ENCODE results near the gene PHACTR1.

The PHACTR1 gene

GRCh38 chr6:13059026-13059425 is 342.5 kb downstream of the PHACTR1 start:
- Histone ChIP-seq H3K4me3 (replicated peaks; ENCODE audit: insufficient read depth, low read length) (no peak overlapping the region), H3K27ac (replicated peaks) (no peak overlapping the region), H3K27me3 (ENCODE audit: insufficient read depth, poor library complexity, severe bottlenecking) (no peaks in the 10 kb centered on the region)
- DNase-seq (ENCODE audit: low read depth in 1 of 2, low spot score in 1 of 2): no peak
- no peak for TF ChIP-seq SPI1 (IDR thresholded peaks at IDR 0.05; ENCODE audit: borderline replicate concordance, low read depth)
- no peak for TF ChIP-seq CTCF (IDR thresholded peaks at IDR 0.05; ENCODE audit: insufficient read depth, low read length)
- no peak for TF ChIP-seq POLR2AphosphoS5 (IDR thresholded peaks at IDR 0.05; ENCODE audit: low read depth)
- no peak for TF ChIP-seq REST (IDR thresholded peaks at IDR 0.05; ENCODE audit: insufficient replicate concordance, low read depth)
- no peak for TF ChIP-seq GABPA (IDR thresholded peaks at IDR 0.05; ENCODE audit: low read depth)

GRCh38 chr6:13063300-13063918 is 346.8 kb downstream of the PHACTR1 start:
- Histone ChIP-seq H3K4me3 (replicated peaks; ENCODE audit: insufficient read depth, low read length) (no peak overlapping the region), H3K27ac (replicated peaks) (no peak overlapping the region), H3K27me3 (ENCODE audit: insufficient read depth, poor library complexity, severe bottlenecking) (no peaks in the 10 kb centered on the region)
- no peak for DNase-seq (ENCODE audit: low read depth in 1 of 2, low spot score in 1 of 2)
- TF ChIP-seq CTCF (IDR thresholded peaks at IDR 0.05; ENCODE audit: insufficient read depth, low read length) (no peak), GABPA (IDR thresholded peaks at IDR 0.05; ENCODE audit: low read depth) (no peak), REST (IDR thresholded peaks at IDR 0.05; ENCODE audit: insufficient replicate concordance, low read depth) (no peak), POLR2AphosphoS5 (IDR thresholded peaks at IDR 0.05; ENCODE audit: low read depth) (no peak), SPI1 (IDR thresholded peaks at IDR 0.05; ENCODE audit: borderline replicate concordance, low read depth) (no peak)

- TF ChIP-seq CTCF (IDR thresholded peaks at IDR 0.05; ENCODE audit: insufficient read depth, low read length): no peak
- TF ChIP-seq REST (IDR thresholded peaks at IDR 0.05; ENCODE audit: insufficient replicate concordance, low read depth): no peak
- TF ChIP-seq SPI1 (IDR thresholded peaks at IDR 0.05; ENCODE audit: borderline replicate concordance, low read depth): no peak
- no peak for TF ChIP-seq POLR2AphosphoS5 (IDR thresholded peaks at IDR 0.05; ENCODE audit: low read depth)
- TF ChIP-seq GABPA (IDR thresholded peaks at IDR 0.05; ENCODE audit: low read depth): no peak
- H3K4me3 ChIP-seq (replicated peaks; ENCODE audit: insufficient read depth, low read length): no peak overlapping the region
- H3K27me3 ChIP-seq (ENCODE audit: insufficient read depth, poor library complexity, severe bottlenecking): no peaks in the 10 kb centered on the region
- DNase-seq (ENCODE audit: low read depth in 1 of 2, low spot score in 1 of 2): no peak
- H3K27ac ChIP-seq (replicated peaks): no peak overlapping the region
Observed at GRCh38 chr6:13065581-13065980, 349.0 kb downstream of the PHACTR1 start.
